Fibroblast of gingiva (primary cell): Measurements from ENCODE around the gene RHBDD3.

Source experiments
- DNase-seq: peaks from one replicate; pipeline ENCODE4 v3.0.0-alpha.2; 2011; ENCODE audit warnings: low read depth

RHBDD3 gene

GRCh38 chr22:29269230-29269604 is 1.4 kb upstream of the RHBDD3 start:
- DNase-seq = no peak

GRCh38 chr22:29268511-29269229 is 889 bp upstream of the RHBDD3 start:
- peak; percentile 72 for DNase-seq

GRCh38 chr22:29267462-29267857 is 321 bp downstream of the RHBDD3 start:
- DNase-seq = no peak

- peak; percentile 22 for DNase-seq
These were observed 968 bp downstream of the RHBDD3 start for GRCh38 chr22:29266564-29267461.

- peak; percentile 75 for DNase-seq
These were observed 1.9 kb downstream of the RHBDD3 start for GRCh38 chr22:29265929-29266328.

GRCh38 chr22:29265305-29265704 is 2.5 kb downstream of the RHBDD3 start:
- no peak for DNase-seq

- no peak for DNase-seq
These were observed 3.9 kb downstream of the RHBDD3 start for GRCh38 chr22:29263791-29264276.

- DNase-seq = no peak
These were observed 7.0 kb downstream of the RHBDD3 start for GRCh38 chr22:29260601-29261315.

- no peak for DNase-seq
These were observed 7.7 kb downstream of the RHBDD3 start for GRCh38 chr22:29260031-29260560.

- no peak for DNase-seq
These were observed 8.4 kb downstream of the RHBDD3 start for GRCh38 chr22:29259253-29259899.

- DNase-seq = no peak
These were observed 9.2 kb downstream of the RHBDD3 start for GRCh38 chr22:29258407-29259252.

GRCh38 chr22:29257751-29258181 is 10.0 kb downstream of the RHBDD3 start:
- DNase-seq = no peak

GRCh38 chr22:29256606-29257325 is 11.0 kb downstream of the RHBDD3 start:
- no peak for DNase-seq

GRCh38 chr22:29255064-29255621 is 12.6 kb downstream of the RHBDD3 start:
- no peak for DNase-seq

GRCh38 chr22:29254286-29254660 is 13.5 kb downstream of the RHBDD3 start:
- no peak for DNase-seq

GRCh38 chr22:29253561-29254285 is 14.1 kb downstream of the RHBDD3 start:
- no peak for DNase-seq

GRCh38 chr22:29251981-29252911 is 15.5 kb downstream of the RHBDD3 start:
- DNase-seq = no peak

- DNase-seq = no peak
These were observed 16.5 kb downstream of the RHBDD3 start for GRCh38 chr22:29251265-29251664.
